ENCODE measurements around the gene KRTAP17-1.
"Not testable (repeated sequence)": the region's sequence is repeated elsewhere in the genome, so short reads cannot be mapped to it uniquely, and the experiment has no call there.

The KRTAP17-1 gene

GRCh38 chr17:41315204-41315794, at the start of gene KRTAP17-1:
KRTAP17-1 (minus strand) TSS chr17:41315710; CDS start chr17:41315650, 60 bp downstream.
- DNase-seq (ENCODE audit: low spot score) = no peak

DNA sequence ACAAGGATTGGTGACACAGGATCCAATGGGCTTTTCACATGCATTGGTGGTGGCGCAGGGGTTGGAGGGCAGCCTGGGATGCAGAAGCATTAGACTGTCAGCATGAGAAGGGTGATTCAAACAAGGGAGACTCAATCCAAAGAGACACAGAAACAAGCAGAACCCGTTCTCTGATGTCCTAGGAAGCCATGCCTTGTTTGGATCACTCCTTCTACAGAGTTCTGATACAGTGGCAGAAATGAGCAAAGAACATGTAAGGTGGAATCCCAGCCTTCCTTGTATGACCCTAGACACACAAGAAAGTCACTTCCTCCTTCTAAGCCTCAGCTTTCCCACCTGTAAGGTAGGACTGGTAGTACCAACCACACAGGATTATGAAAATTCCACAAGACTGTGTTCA, 48.4 kb upstream of the KRTAP17-1 start:
- no peak for DNase-seq (ENCODE audit: low spot score)

GRCh38 chr17:41360296-41360995, 44.9 kb upstream of the KRTAP17-1 start:
- DNase-seq (ENCODE audit: low spot score) = no peak

GRCh38 chr17:41354536-41354935, 39.0 kb upstream of the KRTAP17-1 start:
- DNase-seq (ENCODE audit: low spot score) = no peak

GRCh38 chr17:41352597-41353366, 37.3 kb upstream of the KRTAP17-1 start:
- DNase-seq (ENCODE audit: low spot score) = no peak

DNA sequence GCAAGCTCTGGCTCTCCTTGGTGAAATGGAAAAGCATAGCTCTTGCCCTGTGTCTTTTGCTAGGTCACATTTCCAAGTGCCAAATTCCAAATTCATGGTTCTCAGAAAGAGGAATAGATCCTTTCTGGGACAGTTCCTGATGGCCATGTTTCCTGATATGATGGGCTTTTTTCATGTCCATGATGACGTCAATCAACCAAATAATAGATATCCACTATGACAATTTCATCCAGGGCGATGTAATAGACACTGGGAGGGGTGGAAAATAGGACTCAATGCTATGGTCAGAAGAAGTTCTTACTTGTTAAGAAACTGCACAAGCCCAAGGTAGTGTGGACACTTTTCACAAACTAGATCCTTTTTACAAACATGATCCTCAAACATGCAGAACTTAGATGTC, 35.7 kb upstream of the KRTAP17-1 start:
- no peak for DNase-seq (ENCODE audit: low spot score)

GRCh38 chr17:41350381-41350878, 34.9 kb upstream of the KRTAP17-1 start, which contains the start of gene KRT33A:
KRT33A (minus strand) TSS chr17:41350828; CDS start chr17:41350767, 61 bp downstream.
- not testable (repeated sequence) for DNase-seq (ENCODE audit: low spot score)

- DNase-seq (ENCODE audit: low spot score) = no peak
Observed at GRCh38 chr17:41347869-41348760, 32.6 kb upstream of the KRTAP17-1 start.

DNA sequence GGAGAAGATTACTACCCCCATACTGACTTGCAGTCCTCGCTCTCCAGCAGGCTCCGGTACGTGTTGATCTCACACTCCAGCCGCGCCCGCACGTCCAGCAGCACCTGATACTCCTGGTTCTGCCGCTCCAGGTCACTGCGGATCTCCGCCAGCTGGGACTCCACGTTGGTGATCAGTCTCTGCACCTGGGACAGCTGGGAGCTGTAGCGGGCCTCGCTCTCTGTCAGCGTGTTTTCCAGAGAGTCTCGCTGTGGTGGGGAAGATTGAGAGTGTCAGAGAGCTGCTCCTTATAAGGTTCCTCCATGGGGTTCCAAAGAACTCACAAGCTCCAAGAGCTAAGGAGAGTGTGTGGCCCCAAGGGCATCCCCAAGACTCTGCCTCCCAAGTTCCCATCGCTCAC, 30.9 kb upstream of the KRTAP17-1 start:
- not testable (repeated sequence) for DNase-seq (ENCODE audit: low spot score)

DNA sequence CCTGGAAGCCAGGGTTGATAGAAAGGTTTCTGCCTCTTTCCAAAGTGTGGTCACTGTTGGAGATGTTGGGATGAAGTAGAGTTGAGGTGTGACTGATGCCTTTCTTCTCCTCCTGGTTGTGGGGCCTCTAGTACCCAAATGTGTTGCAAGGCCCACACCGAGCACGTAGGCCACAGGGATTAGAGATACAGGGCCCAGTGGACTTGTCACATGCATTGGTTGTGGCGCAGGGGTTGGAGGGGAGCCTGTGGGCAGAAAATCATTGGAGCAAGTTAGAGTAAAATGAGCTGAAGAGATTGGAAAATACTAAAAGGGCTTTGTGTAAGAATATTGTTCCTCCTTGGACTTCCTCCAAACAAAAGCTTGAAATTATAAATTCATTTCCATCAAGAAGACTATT, 30.5 kb upstream of the KRTAP17-1 start:
- no peak for DNase-seq (ENCODE audit: low spot score)

GRCh38 chr17:41343029-41343428, 27.5 kb upstream of the KRTAP17-1 start:
- no peak for DNase-seq (ENCODE audit: low spot score)

GRCh38 chr17:41340934-41341861, 25.7 kb upstream of the KRTAP17-1 start:
- DNase-seq (ENCODE audit: low spot score) = no peak

GRCh38 chr17:41340494-41340893, 25.0 kb upstream of the KRTAP17-1 start:
- DNase-seq (ENCODE audit: low spot score) = no peak

- DNase-seq (ENCODE audit: low spot score) = no peak
Observed at GRCh38 chr17:41339571-41340172, 24.2 kb upstream of the KRTAP17-1 start.

GRCh38 chr17:41338961-41339485, 23.5 kb upstream of the KRTAP17-1 start:
- DNase-seq (ENCODE audit: low spot score) = no peak

DNA sequence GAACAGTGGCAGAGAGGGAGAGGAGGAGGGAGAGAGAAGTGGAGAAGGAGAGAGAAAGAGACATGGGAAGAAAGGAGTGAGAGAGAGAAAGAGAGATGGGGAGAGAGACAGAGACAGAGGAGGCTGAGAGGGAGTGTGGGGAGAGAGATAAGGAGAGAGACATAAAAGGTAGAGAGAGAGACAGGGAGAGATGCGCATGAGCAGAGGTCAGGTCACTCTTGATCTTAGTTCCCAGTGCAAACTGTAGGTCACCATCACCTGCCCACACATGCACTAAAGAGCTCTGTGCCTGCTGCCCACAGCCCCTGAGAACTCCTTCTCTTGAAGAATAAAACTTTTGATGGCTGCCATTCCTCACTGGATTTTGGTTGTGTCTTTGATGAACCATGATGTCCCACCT, 20.2 kb upstream of the KRTAP17-1 start:
- DNase-seq (ENCODE audit: low spot score) = no peak

- DNase-seq (ENCODE audit: low spot score) = no peak
Observed at GRCh38 chr17:41334385-41335305, 19.1 kb upstream of the KRTAP17-1 start.

- DNase-seq (ENCODE audit: low spot score) = no peak
Observed at GRCh38 chr17:41333836-41334235, 18.3 kb upstream of the KRTAP17-1 start.

- no peak for DNase-seq (ENCODE audit: low spot score)
Observed at GRCh38 chr17:41333098-41333497, 17.6 kb upstream of the KRTAP17-1 start.

Data from RKO (cell line).